ENCODE data around the gene SMIM23.

The SMIM23 gene

GRCh38 chr5:171785517-171785916 is at the start of gene SMIM23:
Gene SMIM23 (plus strand): TSS chr5:171785817. CDS start chr5:171785872, 55 bp downstream.
- 0 out of 2 replicates have a peak, but pooled peaks cover 6% of the 10 kb centered on the region for H3K9me3 ChIP-seq (ENCODE audit: control insufficient read depth, insufficient read depth, low read depth, low read length)
- no peaks in the 10 kb centered on the region; the same call in 1 of the 2 replicates for H3K27me3 ChIP-seq (ENCODE audit: control insufficient read depth, insufficient read depth, low read length)
- no peak within 1 kb of the TSS for H3K9ac ChIP-seq (ENCODE audit: low read length)
- H3K4me3 ChIP-seq (ENCODE audit: low read depth, low read length): no peak within 1 kb of the TSS
- H3K27ac ChIP-seq (ENCODE audit: low read depth, low read length): no peak within 1 kb of the TSS
- H3K4me1 ChIP-seq (ENCODE audit: control insufficient read depth, insufficient read depth, low read length): no peaks in the 10 kb centered on the region
- H3K36me3 ChIP-seq (ENCODE audit: control insufficient read depth, insufficient read depth, low read length): no peaks in the 10 kb centered on the region

GRCh38 chr5:171736976-171737891 is 48.4 kb upstream of the SMIM23 start:
- H3K36me3 ChIP-seq (ENCODE audit: control insufficient read depth, insufficient read depth, low read length): no peaks in the 10 kb centered on the region
- H3K4me1 ChIP-seq (ENCODE audit: control insufficient read depth, insufficient read depth, low read length): peaks cover 11% of the 10 kb centered on the region
- no peak overlapping the region for H3K27ac ChIP-seq (ENCODE audit: low read depth, low read length)
- no peak overlapping the region for H3K4me3 ChIP-seq (ENCODE audit: low read depth, low read length)
- no peaks in the 10 kb centered on the region for H3K9me3 ChIP-seq (ENCODE audit: control insufficient read depth, insufficient read depth, low read depth, low read length)
- no peaks in the 10 kb centered on the region for H3K27me3 ChIP-seq (ENCODE audit: control insufficient read depth, insufficient read depth, low read length)
- H3K9ac ChIP-seq (ENCODE audit: low read length): no peak overlapping the region

DNA sequence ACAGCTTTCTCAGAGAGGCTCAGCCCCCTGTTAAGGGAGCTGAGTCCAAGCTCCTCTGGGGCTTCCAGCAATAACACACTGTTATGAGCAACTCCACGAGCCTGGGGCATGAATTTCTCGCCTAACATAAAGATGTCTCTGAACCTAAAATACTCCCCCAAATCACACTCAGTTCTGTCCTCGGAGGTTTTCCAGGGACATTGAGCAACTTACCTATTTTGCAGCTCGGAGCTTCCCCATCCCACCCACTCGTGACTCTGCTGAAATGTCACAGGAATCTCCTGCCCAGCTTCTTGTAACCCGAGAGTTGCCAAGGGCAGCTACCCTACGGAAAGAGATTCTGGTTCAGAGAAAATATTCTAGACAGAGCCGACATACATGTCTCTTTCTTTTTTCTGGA is 47.1 kb upstream of the SMIM23 start:
- H3K27me3 ChIP-seq (ENCODE audit: control insufficient read depth, insufficient read depth, low read length): no peaks in the 10 kb centered on the region
- no peak overlapping the region for H3K27ac ChIP-seq (ENCODE audit: low read depth, low read length)
- H3K9me3 ChIP-seq (ENCODE audit: control insufficient read depth, insufficient read depth, low read depth, low read length): no peaks in the 10 kb centered on the region
- no peak overlapping the region for H3K9ac ChIP-seq (ENCODE audit: low read length)
- H3K4me1 ChIP-seq (ENCODE audit: control insufficient read depth, insufficient read depth, low read length): peaks cover 11% of the 10 kb centered on the region
- H3K36me3 ChIP-seq (ENCODE audit: control insufficient read depth, insufficient read depth, low read length): no peaks in the 10 kb centered on the region
- no peak overlapping the region for H3K4me3 ChIP-seq (ENCODE audit: low read depth, low read length)

- H3K36me3 ChIP-seq (ENCODE audit: control insufficient read depth, insufficient read depth, low read length): no peaks in the 10 kb centered on the region
- peaks cover 11% of the 10 kb centered on the region for H3K4me1 ChIP-seq (ENCODE audit: control insufficient read depth, insufficient read depth, low read length)
- no peak overlapping the region for H3K9ac ChIP-seq (ENCODE audit: low read length)
- no peaks in the 10 kb centered on the region for H3K27me3 ChIP-seq (ENCODE audit: control insufficient read depth, insufficient read depth, low read length)
- H3K4me3 ChIP-seq (ENCODE audit: low read depth, low read length): no peak overlapping the region
- no peaks in the 10 kb centered on the region for H3K9me3 ChIP-seq (ENCODE audit: control insufficient read depth, insufficient read depth, low read depth, low read length)
- H3K27ac ChIP-seq (ENCODE audit: low read depth, low read length): no peak overlapping the region
These were observed 46.3 kb upstream of the SMIM23 start for GRCh38 chr5:171739271-171739670.

DNA sequence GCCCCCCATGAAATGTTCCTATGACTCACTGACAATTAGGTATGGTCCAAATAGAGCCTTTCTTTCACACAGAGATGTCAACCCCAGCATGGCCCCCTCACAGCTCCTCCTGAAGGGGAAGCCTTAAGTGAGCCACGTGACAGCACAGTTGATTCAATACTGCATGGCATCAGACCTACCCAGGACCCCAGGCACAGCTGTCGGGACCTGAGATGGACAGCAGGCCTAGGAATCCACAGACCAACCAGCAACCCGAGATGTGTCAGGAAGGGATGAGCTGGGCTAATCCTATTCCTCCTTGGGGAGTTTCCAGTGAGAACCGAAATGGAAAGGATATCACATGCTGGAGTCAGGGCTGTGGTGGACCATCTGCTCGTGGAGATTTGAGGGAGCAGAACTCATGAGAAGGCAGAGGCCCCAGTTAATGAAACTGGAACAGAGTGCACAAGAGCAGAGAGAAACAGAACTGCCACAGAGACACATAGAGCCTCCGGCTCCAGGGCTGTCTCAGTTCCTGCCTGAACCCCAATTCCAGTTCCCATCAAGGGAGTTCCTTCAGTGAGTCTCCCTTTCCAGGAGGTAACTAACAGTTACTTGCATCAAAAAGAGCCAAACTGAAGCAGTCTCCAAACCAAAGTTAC is 42.1 kb upstream of the SMIM23 start:
- Histone ChIP-seq H3K9me3 (ENCODE audit: control insufficient read depth, insufficient read depth, low read depth, low read length) (no peaks in the 10 kb centered on the region), H3K4me1 (ENCODE audit: control insufficient read depth, insufficient read depth, low read length) (peaks cover 11% of the 10 kb centered on the region), H3K9ac (ENCODE audit: low read length) (no peak overlapping the region), H3K36me3 (ENCODE audit: control insufficient read depth, insufficient read depth, low read length) (no peaks in the 10 kb centered on the region), H3K4me3 (ENCODE audit: low read depth, low read length) (no peak overlapping the region), H3K27me3 (ENCODE audit: control insufficient read depth, insufficient read depth, low read length) (no peaks in the 10 kb centered on the region; the same call in 1 of the 2 replicates), H3K27ac (ENCODE audit: low read depth, low read length) (no peak overlapping the region)

DNA sequence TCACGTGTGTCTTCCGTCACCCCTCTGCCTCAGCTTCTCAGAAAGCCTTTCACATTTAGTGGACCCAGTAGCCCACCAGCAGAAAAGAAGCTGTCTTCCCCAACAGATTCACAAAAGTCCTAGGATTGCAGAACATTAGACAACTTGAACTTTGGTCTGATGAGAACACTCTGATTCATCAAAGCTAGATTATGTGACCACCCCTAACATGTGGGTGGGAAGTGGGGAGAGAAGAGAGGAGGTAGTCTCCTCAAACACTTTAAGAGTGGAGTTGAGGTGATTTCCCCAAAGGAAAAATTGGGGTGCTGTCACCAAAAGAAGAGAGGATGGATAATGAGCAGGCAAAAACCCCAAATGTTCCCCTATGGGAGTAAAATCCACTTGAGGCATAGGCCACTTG is 41.4 kb upstream of the SMIM23 start:
- Histone ChIP-seq H3K4me3 (ENCODE audit: low read depth, low read length) (no peak overlapping the region), H3K4me1 (ENCODE audit: control insufficient read depth, insufficient read depth, low read length) (peaks cover 6% of the 10 kb centered on the region), H3K27ac (ENCODE audit: low read depth, low read length) (no peak overlapping the region), H3K9ac (ENCODE audit: low read length) (no peak overlapping the region), H3K36me3 (ENCODE audit: control insufficient read depth, insufficient read depth, low read length) (no peaks in the 10 kb centered on the region), H3K9me3 (ENCODE audit: control insufficient read depth, insufficient read depth, low read depth, low read length) (no peaks in the 10 kb centered on the region), H3K27me3 (ENCODE audit: control insufficient read depth, insufficient read depth, low read length) (no peaks in the 10 kb centered on the region; the same call in 1 of the 2 replicates)

- no peaks in the 10 kb centered on the region for H3K9me3 ChIP-seq (ENCODE audit: control insufficient read depth, insufficient read depth, low read depth, low read length)
- no peak overlapping the region for H3K4me3 ChIP-seq (ENCODE audit: low read depth, low read length)
- H3K27me3 ChIP-seq (ENCODE audit: control insufficient read depth, insufficient read depth, low read length): no peaks in the 10 kb centered on the region; the same call in 1 of the 2 replicates
- H3K9ac ChIP-seq (ENCODE audit: low read length): no peak overlapping the region
- H3K36me3 ChIP-seq (ENCODE audit: control insufficient read depth, insufficient read depth, low read length): no peaks in the 10 kb centered on the region
- no peaks in the 10 kb centered on the region for H3K4me1 ChIP-seq (ENCODE audit: control insufficient read depth, insufficient read depth, low read length)
- H3K27ac ChIP-seq (ENCODE audit: low read depth, low read length): no peak overlapping the region
These were observed 40.7 kb upstream of the SMIM23 start for GRCh38 chr5:171744882-171745281.

GRCh38 chr5:171745602-171746001 is 40.0 kb upstream of the SMIM23 start:
- Histone ChIP-seq H3K4me3 (ENCODE audit: low read depth, low read length) (no peak overlapping the region), H3K27ac (ENCODE audit: low read depth, low read length) (no peak overlapping the region), H3K9ac (ENCODE audit: low read length) (no peak overlapping the region), H3K9me3 (ENCODE audit: control insufficient read depth, insufficient read depth, low read depth, low read length) (no peaks in the 10 kb centered on the region), H3K27me3 (ENCODE audit: control insufficient read depth, insufficient read depth, low read length) (no peaks in the 10 kb centered on the region; the same call in 1 of the 2 replicates), H3K4me1 (ENCODE audit: control insufficient read depth, insufficient read depth, low read length) (no peaks in the 10 kb centered on the region; the same call in 1 of the 2 replicates), H3K36me3 (ENCODE audit: control insufficient read depth, insufficient read depth, low read length) (no peaks in the 10 kb centered on the region)

- Histone ChIP-seq H3K9me3 (ENCODE audit: control insufficient read depth, insufficient read depth, low read depth, low read length) (no peaks in the 10 kb centered on the region), H3K27me3 (ENCODE audit: control insufficient read depth, insufficient read depth, low read length) (no peaks in the 10 kb centered on the region; the same call in 1 of the 2 replicates), H3K9ac (ENCODE audit: low read length) (no peak overlapping the region), H3K4me1 (ENCODE audit: control insufficient read depth, insufficient read depth, low read length) (no peaks in the 10 kb centered on the region; the same call in 1 of the 2 replicates), H3K36me3 (ENCODE audit: control insufficient read depth, insufficient read depth, low read length) (no peaks in the 10 kb centered on the region), H3K27ac (ENCODE audit: low read depth, low read length) (no peak overlapping the region), H3K4me3 (ENCODE audit: low read depth, low read length) (no peak overlapping the region)
These were observed 38.4 kb upstream of the SMIM23 start for GRCh38 chr5:171747061-171747859.

DNA sequence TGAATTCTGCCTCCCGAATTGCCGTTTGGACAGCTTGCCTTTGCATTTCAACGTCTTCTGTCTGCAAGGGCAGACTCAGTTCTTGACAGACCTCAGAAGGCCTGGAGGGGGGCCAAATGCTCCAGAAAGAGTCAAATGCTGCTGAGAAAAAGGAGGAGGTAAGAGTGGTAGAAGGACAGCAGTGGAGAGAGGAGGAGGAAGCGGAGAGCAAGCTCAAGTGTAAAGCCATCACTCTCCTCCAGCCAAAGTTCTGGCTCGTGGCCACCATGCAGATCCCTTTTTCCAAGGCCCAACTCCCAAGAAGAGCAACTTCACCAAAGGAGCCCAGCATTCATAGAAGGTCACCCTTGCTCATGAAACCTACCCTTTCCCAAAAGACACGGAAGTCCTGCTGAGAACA is 36.9 kb upstream of the SMIM23 start:
- H3K9ac ChIP-seq (ENCODE audit: low read length): no peak overlapping the region

More for the DNA sequence above, 36.9 kb upstream of the SMIM23 start:
- H3K4me3 ChIP-seq (ENCODE audit: low read depth, low read length): no peak overlapping the region
- H3K27me3 ChIP-seq (ENCODE audit: control insufficient read depth, insufficient read depth, low read length): no peaks in the 10 kb centered on the region; the same call in 1 of the 2 replicates
- H3K36me3 ChIP-seq (ENCODE audit: control insufficient read depth, insufficient read depth, low read length): no peaks in the 10 kb centered on the region
- H3K9me3 ChIP-seq (ENCODE audit: control insufficient read depth, insufficient read depth, low read depth, low read length): no peaks in the 10 kb centered on the region
- no peaks in the 10 kb centered on the region; the same call in 1 of the 2 replicates for H3K4me1 ChIP-seq (ENCODE audit: control insufficient read depth, insufficient read depth, low read length)
- no peak overlapping the region for H3K27ac ChIP-seq (ENCODE audit: low read depth, low read length)

All from HUES6 (cell line).